HepG2 (cell line): Measurements from ENCODE around the gene MCRIP2. TPM values are rescaled to one million over a fixed set of nuclear protein-coding genes. Genes with fewer than 3 reads are reported as not detected.

Experiments used
- ATF2 ChIP-seq: sonication (generic); formaldehyde crosslinking; IDR thresholded peaks from 2 replicates; pipeline ENCODE4 v1.4.0; 2020; ENCODE audit warnings: missing genetic modification reagents
- CAMTA2 ChIP-seq: sonication (generic); formaldehyde crosslinking; IDR thresholded peaks from 2 replicates; pipeline ENCODE4 v1.4.0; 2020; ENCODE audit warnings: mild to moderate bottlenecking, missing genetic modification reagents, borderline replicate concordance
- ELF4 ChIP-seq: sonication (generic); formaldehyde crosslinking; IDR thresholded peaks from 2 replicates; pipeline ENCODE4 v1.5.0; 2020; ENCODE audit warnings: missing genetic modification reagents, mild to moderate bottlenecking, moderate library complexity, borderline replicate concordance
- HOXA9 ChIP-seq: sonication (generic); formaldehyde crosslinking; IDR thresholded peaks from 2 replicates; pipeline ENCODE4 v1.8.1; 2022; ENCODE audit warnings: missing genetic modification reagents, mild to moderate bottlenecking, moderate library complexity, borderline replicate concordance
- IRF2 ChIP-seq: IDR thresholded peaks from 2 replicates; pipeline ENCODE4 v1.6.1; 2018; ENCODE audit warnings: missing genetic modification reagents, missing compliant biosample characterization
- MEIS1 ChIP-seq: sonication (generic); formaldehyde crosslinking; IDR thresholded peaks from 2 replicates; pipeline ENCODE4 v1.9.0; 2021; ENCODE audit warnings: mild to moderate bottlenecking, missing genetic modification reagents, moderate library complexity, borderline replicate concordance
- MTF1 ChIP-seq: sonication (generic); formaldehyde crosslinking; IDR thresholded peaks from 2 replicates; pipeline ENCODE4 v1.5.0; 2020; ENCODE audit warnings: missing genetic modification reagents
- PCBP2 ChIP-seq: fragments of 200-400 bp; formaldehyde crosslinking; optimal IDR thresholded peaks from 2 replicates; pipeline ENCODE3; 2018; ENCODE audit warnings: low read length, low read depth; ENCODE audit not compliant: poor library complexity, severe bottlenecking
- POLR2A ChIP-seq, 2 experiments: IDR thresholded peaks; 2 replicates each; pipeline ENCODE4 v1.6.1; 2011; ENCODE audit warnings: low read depth in 2 of 2, low read length in 2 of 2, mild to moderate bottlenecking in 1 of 2, moderate library complexity in 1 of 2; ENCODE audit not compliant: insufficient read depth in 1 of 2
- RAD21 ChIP-seq: fragments of 450-650 bp; formaldehyde crosslinking; IDR thresholded peaks from 2 replicates; pipeline ENCODE4 v1.5.0; 2020; ENCODE audit warnings: mild to moderate bottlenecking
- RBFOX2 ChIP-seq: fragments of 200-400 bp; formaldehyde crosslinking; IDR thresholded peaks from 2 replicates; pipeline ENCODE4 v1.6.1; 2017; ENCODE audit warnings: low read depth, mild to moderate bottlenecking, low read length
- TEAD3 ChIP-seq: optimal IDR thresholded peaks from 2 replicates; pipeline ENCODE3; 2016; ENCODE audit warnings: borderline replicate concordance
- TFDP2 ChIP-seq: sonication (generic); formaldehyde crosslinking; IDR thresholded peaks from 2 replicates; pipeline ENCODE4 v1.4.0; 2020; ENCODE audit warnings: missing genetic modification reagents
- ZNF10 ChIP-seq: sonication (generic); formaldehyde crosslinking; IDR thresholded peaks from 2 replicates; pipeline ENCODE4 v1.4.0; 2020; ENCODE audit warnings: mild to moderate bottlenecking, low read depth, missing genetic modification reagents, borderline replicate concordance
- ZNF138 ChIP-seq: sonication (generic); formaldehyde crosslinking; IDR thresholded peaks from 2 replicates; pipeline ENCODE4 v1.5.0; 2020; ENCODE audit warnings: mild to moderate bottlenecking, low read depth, missing genetic modification reagents
- ZNF17 ChIP-seq: sonication (generic); formaldehyde crosslinking; IDR thresholded peaks from 2 replicates; pipeline ENCODE4 v1.5.0; 2020; ENCODE audit warnings: mild to moderate bottlenecking, missing genetic modification reagents
- ZNF180 ChIP-seq: sonication (generic); formaldehyde crosslinking; IDR thresholded peaks from 2 replicates; pipeline ENCODE4 v1.4.0; 2020; ENCODE audit warnings: low read depth, missing genetic modification reagents, borderline replicate concordance
- ZNF3 ChIP-seq: IDR thresholded peaks from 2 replicates; pipeline ENCODE4 v1.7.0; 2017; ENCODE audit warnings: inconsistent platforms
- ZNF512B ChIP-seq: sonication (generic); formaldehyde crosslinking; IDR thresholded peaks from 2 replicates; pipeline ENCODE4 v1.5.1; 2020; ENCODE audit warnings: missing genetic modification reagents, mild to moderate bottlenecking, borderline replicate concordance
- ZNF703 ChIP-seq: sonication (generic); formaldehyde crosslinking; IDR thresholded peaks from 2 replicates; pipeline ENCODE4 v1.5.1; 2020; ENCODE audit warnings: missing genetic modification reagents, mild to moderate bottlenecking, moderate library complexity, borderline replicate concordance
- ZNF713 ChIP-seq: sonication (generic); formaldehyde crosslinking; IDR thresholded peaks from 2 replicates; pipeline ENCODE4 v1.4.0; 2020; ENCODE audit warnings: mild to moderate bottlenecking, missing genetic modification reagents
- ZNF720 ChIP-seq: sonication (generic); formaldehyde crosslinking; IDR thresholded peaks from 2 replicates; pipeline ENCODE4 v1.4.0; 2020; ENCODE audit warnings: missing genetic modification reagents
- ZNF740 ChIP-seq: sonication (generic); formaldehyde crosslinking; IDR thresholded peaks from 2 replicates; pipeline ENCODE4 v1.4.0; 2020; ENCODE audit warnings: missing genetic modification reagents
- ZSCAN21 ChIP-seq: sonication (generic); formaldehyde crosslinking; IDR thresholded peaks from 2 replicates; pipeline ENCODE4 v1.8.0; 2022; ENCODE audit warnings: mild to moderate bottlenecking, missing genetic modification reagents, moderate library complexity, borderline replicate concordance
- polyA plus RNA-seq, 8 experiments: library from polyadenylated mRNA; depleted of rRNA in 3 of 8; stranded (reverse) in 7 of 8; unstranded in 1 of 8; fragments of >200 nt; fragmentation: Illumina TruSeq in 4 of 8; extraction: Trizol in 4 of 8; gene quantifications; 2 replicates each; pipeline versions ENCODE4 v1.2.1 to v1.2.3, GENCODE V29; 2011 to 2016; ENCODE audit warnings: low read depth in 4 of 8, missing spikeins in 1 of 8, mixed read lengths in 1 of 8; ENCODE audit not compliant: insufficient read depth in 1 of 8
- total RNA-seq, 5 experiments: library from RNA; depleted of rRNA; stranded (reverse); fragments of >200 nt; fragmentation: Illumina TruSeq; extraction: Trizol; gene quantifications; 2 replicates each; pipeline ENCODE4 v1.2.3, GENCODE V29; 2016; ENCODE audit warnings: low read depth in 1 of 5

Gene MCRIP2
- total and polyA plus RNA-seq, 2 of the 13 experiments (the other 11 are each of a cell fraction or from before 2014, with no cell fraction given) = 39.6 to 76.7 TPM

- no peak for TF ChIP-seq ZNF180 (CRISPR knock-in tag)
- no peak for TF ChIP-seq ZNF3 (CRISPR knock-in tag)
- no peak; the same call in 1 of the 2 replicates for TF ChIP-seq ZNF713
- peak; percentile 73 for TF ChIP-seq RBFOX2
- peak; percentile 59 for TF ChIP-seq TFDP2 (CRISPR knock-in tag)
- peak; percentile 55; the same call in 1 of the 2 replicates for TF ChIP-seq ZNF703
- TF ChIP-seq ELF4 (CRISPR knock-in tag) = no peak
- TF ChIP-seq IRF2 (CRISPR knock-in tag) = 0 out of 2 replicates have a peak, but pooled peaks have one; percentile 32
- TF ChIP-seq CAMTA2 = 0 out of 2 replicates have a peak, but pooled peaks have one; percentile 52
- TF ChIP-seq TEAD3 (CRISPR knock-in tag) = no peak
- no peak for TF ChIP-seq ZNF17 (CRISPR knock-in tag)
- no peak for TF ChIP-seq ZNF10 (CRISPR knock-in tag)
- TF ChIP-seq MTF1 = no peak
- peak; percentile 24; the same call in 1 of the 2 replicates for TF ChIP-seq RAD21
- TF ChIP-seq POLR2A (IDR thresholded peaks at IDR 0.05; ENCODE audit: insufficient read depth in 1 of 2, low read depth in 2 of 2, low read length in 2 of 2) = peak; percentile 2 to 54; a peak in 3 of 4 replicates
- no peak for TF ChIP-seq ZNF512B
- TF ChIP-seq ATF2 (CRISPR knock-in tag) = 0 out of 2 replicates have a peak, but pooled peaks have one; percentile 24
- no peak for TF ChIP-seq MEIS1 (CRISPR knock-in tag)
- TF ChIP-seq ZNF138 = no peak
- no peak for TF ChIP-seq ZNF720 (CRISPR knock-in tag)
- TF ChIP-seq PCBP2 = no peak
- TF ChIP-seq ZSCAN21 = peak; percentile 42; the same call in 1 of the 2 replicates
- peak; percentile 82 for TF ChIP-seq ZNF740 (CRISPR knock-in tag)
- TF ChIP-seq HOXA9 = no peak; the same call in 1 of the 2 replicates
Measured at GRCh38 chr16:642189-643049, 791 bp downstream of the MCRIP2 start (continued).
